Mesendoderm (in vitro differentiated cells): Measurements from ENCODE around the gene PRRC2B.

ENCODE experiments used
- DNase-seq: peaks from one replicate; pipeline ENCODE4 v3.0.0; 2013
- H2AK5ac ChIP-seq: 2 replicates; pipeline ENCODE4 v1.6.1; 2013; ENCODE audit warnings: low read length, inconsistent platforms
- H2BK120ac ChIP-seq: 2 replicates; pipeline ENCODE4 v1.6.1; 2013; ENCODE audit warnings: low read depth, mild to moderate bottlenecking, low read length, moderate library complexity, mixed read lengths
- H2BK15ac ChIP-seq: replicated peaks from 2 replicates; pipeline ENCODE4 v1.6.1; 2013; ENCODE audit warnings: low read depth, mild to moderate bottlenecking, moderate library complexity
- H2BK5ac ChIP-seq: 2 replicates; pipeline ENCODE4 v1.6.1; 2013; ENCODE audit warnings: low read length, inconsistent platforms
- H3K18ac ChIP-seq: 2 replicates; pipeline ENCODE4 v1.6.1; 2013; ENCODE audit warnings: mild to moderate bottlenecking, low read length, mixed read lengths
- H3K23ac ChIP-seq: one replicate; pipeline ENCODE4 v1.6.1; 2013; ENCODE audit warnings: low read length
- H3K27ac ChIP-seq: 2 replicates; pipeline ENCODE4 v1.5.1; 2013; ENCODE audit warnings: low read depth, mild to moderate bottlenecking, inconsistent platforms, low read length, moderate library complexity
- H3K27me3 ChIP-seq: 2 replicates; pipeline ENCODE4 v1.6.1; 2013; ENCODE audit warnings: low read length, control low read depth, mild to moderate bottlenecking, inconsistent platforms; ENCODE audit not compliant: insufficient read depth, poor library complexity
- H3K36me3 ChIP-seq: 2 replicates; pipeline ENCODE4 v1.6.1; 2013; ENCODE audit warnings: low read length, inconsistent platforms; ENCODE audit not compliant: control insufficient read depth, insufficient read depth
- H3K4ac ChIP-seq: one replicate; pipeline ENCODE4 v1.6.1; 2013; ENCODE audit warnings: low read depth, mild to moderate bottlenecking, low read length, moderate library complexity
- H3K4me1 ChIP-seq: 2 replicates; pipeline ENCODE4 v1.6.1; 2013; ENCODE audit warnings: low read depth, low read length, inconsistent platforms; ENCODE audit not compliant: control insufficient read depth
- H3K4me2 ChIP-seq: 2 replicates; pipeline ENCODE4 v1.6.1; 2013; ENCODE audit warnings: low read length
- H3K4me3 ChIP-seq: 2 replicates; pipeline ENCODE4 v1.5.1; 2013; ENCODE audit warnings: mild to moderate bottlenecking, low read length
- H3K56ac ChIP-seq: one replicate; pipeline ENCODE4 v1.6.1; 2013; ENCODE audit warnings: low read length
- H3K79me1 ChIP-seq: 2 replicates; pipeline ENCODE4 v1.6.1; 2013; ENCODE audit warnings: low read length, inconsistent platforms
- H3K79me2 ChIP-seq: 2 replicates; pipeline ENCODE4 v1.6.1; 2013; ENCODE audit warnings: mild to moderate bottlenecking, low read length; ENCODE audit not compliant: control insufficient read depth, insufficient read depth
- H3K9ac ChIP-seq: 2 replicates; pipeline ENCODE4 v1.6.1; 2013; ENCODE audit warnings: low read length, inconsistent platforms
- H4K5ac ChIP-seq: one replicate; pipeline ENCODE4 v1.6.1; 2013; ENCODE audit warnings: low read length
- H4K8ac ChIP-seq: one replicate; pipeline ENCODE4 v1.6.1; 2013; ENCODE audit warnings: low read depth, mild to moderate bottlenecking, control low read depth, low read length, moderate library complexity
- WGBS: extraction: QIAGEN DNeasy Blood & Tissue Kit; methylation state at CpG from one replicate; pipeline ENCODE4 v1.1.7; 2013; ENCODE audit warnings: low lambda C conversion rate, missing lambda C conversion rate; ENCODE audit not compliant: insufficient coverage; ENCODE audit errors: extremely low coverage; 5-methylcytosine and 5-hydroxymethylcytosine counted together

The PRRC2B gene

DNA sequence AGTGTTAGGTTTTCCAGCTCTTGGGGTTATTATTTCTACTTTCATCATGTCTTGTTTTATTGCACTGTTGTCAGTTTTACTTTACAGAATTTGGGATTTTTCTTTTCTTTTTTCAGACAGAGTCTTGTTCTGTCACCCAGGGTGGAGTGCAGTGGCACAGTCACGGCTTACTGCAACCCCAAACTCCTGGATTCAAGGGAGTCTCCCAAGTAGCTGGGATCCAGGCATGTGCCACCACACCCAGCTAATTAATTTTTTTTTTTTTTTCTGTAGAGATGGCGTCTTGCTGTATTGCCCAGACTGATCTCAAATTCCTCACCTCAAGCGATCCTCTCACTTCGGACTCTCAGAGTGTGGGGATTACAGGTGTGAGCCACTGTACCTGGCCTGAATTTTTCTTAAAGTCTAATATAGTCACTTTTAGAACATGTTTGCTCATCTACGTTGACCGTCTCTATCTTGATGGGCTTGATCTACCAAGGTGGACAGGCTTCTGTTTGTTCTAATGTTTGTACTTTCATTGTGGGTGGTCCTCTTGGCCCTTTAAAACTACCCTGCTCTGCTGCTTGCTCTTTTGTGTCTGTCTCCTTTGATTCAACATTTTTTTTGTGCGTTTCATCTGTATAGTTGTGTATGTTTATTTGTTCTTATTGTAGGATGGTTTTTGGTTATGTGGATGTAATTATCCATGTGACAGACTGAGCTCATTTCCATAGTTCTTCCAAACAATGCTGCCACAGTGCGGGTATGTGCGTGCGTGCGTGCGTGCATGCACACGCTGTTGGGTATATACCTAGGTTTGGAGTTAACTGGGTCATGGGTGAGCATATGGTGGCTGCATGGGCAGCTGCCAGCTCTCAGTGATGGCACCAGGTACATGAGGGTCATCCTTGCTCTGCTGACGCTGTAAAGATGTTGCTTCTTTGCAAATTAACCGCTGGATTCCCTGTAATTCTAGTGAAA, 18.1 kb downstream of the PRRC2B start:
- Histone ChIP-seq H2AK5ac (no peak overlapping the region), H3K4ac (no peak overlapping the region), H3K18ac (no peak overlapping the region), H3K27me3 (no peaks in the 10 kb centered on the region), H3K56ac (no peak overlapping the region), H3K9ac (no peak overlapping the region), H3K27ac (no peak overlapping the region), H2BK15ac (no peak overlapping the region), H3K4me2 (no peak overlapping the region), H4K8ac (no peak overlapping the region), H2BK120ac (no peak overlapping the region), H3K4me3 (no peak overlapping the region), H3K79me2 (peaks cover 93% of the 10 kb centered on the region), H3K36me3 (no peaks in the 10 kb centered on the region), H2BK5ac (no peak overlapping the region), H3K23ac (no peak overlapping the region), H4K5ac (no peak overlapping the region), H3K4me1 (peaks cover 14% of the 10 kb centered on the region), H3K79me1 (no peaks in the 10 kb centered on the region)
- DNase-seq: no peak
- WGBS: no CpG with 5 or more reads among the region's 15 CpGs

DNA sequence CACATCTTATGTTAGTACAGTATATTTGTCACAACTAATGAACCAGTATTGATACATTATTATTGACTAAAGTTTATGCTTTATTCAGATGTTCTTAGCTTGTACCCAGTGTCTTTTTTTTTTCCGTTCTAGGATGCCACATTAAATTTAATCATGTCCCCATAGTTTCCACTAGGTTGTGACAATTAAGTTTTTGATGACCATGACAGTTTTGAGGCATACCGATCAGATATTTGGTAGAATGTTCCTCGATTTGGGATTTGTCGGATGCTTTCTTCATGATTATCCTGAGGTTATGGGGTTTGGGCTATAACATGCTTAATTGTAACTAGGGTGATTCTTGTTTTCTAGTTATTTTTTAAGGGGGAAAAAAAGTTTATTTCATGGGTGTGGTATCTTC, 22.6 kb downstream of the PRRC2B start:
- H3K36me3 ChIP-seq: no peaks in the 10 kb centered on the region
- H4K5ac ChIP-seq: no peak overlapping the region

GRCh38 chr9:131417264-131418142, 23.6 kb downstream of the PRRC2B start:
- Histone ChIP-seq H3K9ac (no peak overlapping the region), H3K4ac (no peak overlapping the region), H2AK5ac (no peak overlapping the region), H3K56ac (no peak overlapping the region), H3K79me1 (peaks cover 2% of the 10 kb centered on the region), H3K4me3 (no peak overlapping the region), H2BK120ac (no peak overlapping the region), H3K27me3 (no peaks in the 10 kb centered on the region), H3K4me1 (peaks cover 18% of the 10 kb centered on the region), H2BK5ac (no peak overlapping the region), H2BK15ac (no peak overlapping the region), H3K27ac (no peak overlapping the region), H3K4me2 (no peak overlapping the region), H4K5ac (no peak overlapping the region), H3K79me2 (peaks cover 93% of the 10 kb centered on the region), H3K18ac (peak overlapping the region; percentile 22), H4K8ac (no peak overlapping the region), H3K23ac (no peak overlapping the region), H3K36me3 (no peaks in the 10 kb centered on the region)
- no peak for DNase-seq
- WGBS: no CpG with 5 or more reads among the region's 13 CpGs

More for the DNA sequence above, 22.6 kb downstream of the PRRC2B start:
- H3K4me1 ChIP-seq: peaks cover 18% of the 10 kb centered on the region
- no peak overlapping the region for H2BK15ac ChIP-seq
- no peak overlapping the region for H3K23ac ChIP-seq
- WGBS: no CpG with 5 or more reads among the region's 4 CpGs
- H2BK120ac ChIP-seq: no peak overlapping the region
- H3K79me1 ChIP-seq: peaks cover 2% of the 10 kb centered on the region
- H2BK5ac ChIP-seq: no peak overlapping the region
- H3K79me2 ChIP-seq: peaks cover 94% of the 10 kb centered on the region
- H3K18ac ChIP-seq: no peak overlapping the region
- DNase-seq: no peak
- no peak overlapping the region for H3K4me2 ChIP-seq
- H3K9ac ChIP-seq: no peak overlapping the region
- H3K27me3 ChIP-seq: no peaks in the 10 kb centered on the region
- H3K56ac ChIP-seq: no peak overlapping the region
- no peak overlapping the region for H2AK5ac ChIP-seq
- no peak overlapping the region for H3K4ac ChIP-seq
- no peak overlapping the region for H3K27ac ChIP-seq
- no peak overlapping the region for H4K8ac ChIP-seq
- H3K4me3 ChIP-seq: no peak overlapping the region

- DNase-seq: peak; percentile 82
- Histone ChIP-seq H3K4me1 (peaks cover 22% of the 10 kb centered on the region), H3K18ac (no peak overlapping the region), H3K36me3 (no peaks in the 10 kb centered on the region), H3K4me3 (no peak overlapping the region), H2BK120ac (no peak overlapping the region), H2AK5ac (no peak overlapping the region), H3K27ac (no peak overlapping the region), H3K9ac (no peak overlapping the region), H3K4ac (no peak overlapping the region), H3K56ac (no peak overlapping the region), H3K79me1 (peaks cover 4% of the 10 kb centered on the region), H3K79me2 (peaks cover 94% of the 10 kb centered on the region), H4K8ac (no peak overlapping the region), H4K5ac (no peak overlapping the region), H3K23ac (no peak overlapping the region), H3K27me3 (no peaks in the 10 kb centered on the region), H3K4me2 (no peak overlapping the region), H2BK15ac (no peak overlapping the region), H2BK5ac (no peak overlapping the region)
- WGBS: no CpG with 5 or more reads among the region's 7 CpGs
Measured at GRCh38 chr9:131418143-131419025, 24.5 kb downstream of the PRRC2B start.

DNA sequence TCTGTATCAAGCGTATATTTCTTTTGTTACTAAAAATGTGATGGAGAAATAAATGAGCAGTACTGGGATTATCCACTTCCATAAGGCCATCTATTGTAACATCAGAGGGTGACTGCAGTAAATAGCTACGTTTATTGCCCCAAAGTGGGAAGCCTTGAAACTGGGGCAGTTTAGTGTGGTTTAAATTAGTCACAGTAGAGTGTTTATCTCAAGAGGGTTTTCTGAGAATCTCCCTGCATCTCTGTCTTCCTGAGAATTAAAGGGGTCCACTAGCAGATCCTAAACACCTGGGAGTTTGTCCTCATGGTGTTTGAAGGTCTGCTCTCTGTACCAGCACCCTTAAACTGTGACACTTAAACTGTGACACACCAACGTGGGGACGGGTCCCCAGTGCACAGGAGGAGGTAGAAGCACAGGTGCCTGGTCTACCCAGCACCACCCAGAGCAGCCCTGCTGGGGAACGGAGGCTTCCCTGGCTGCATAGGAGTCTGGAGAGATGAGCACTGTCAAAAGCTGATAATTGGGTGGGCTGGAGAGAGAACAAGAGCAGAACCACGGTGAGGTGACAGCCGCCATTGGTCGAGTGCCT, 25.2 kb downstream of the PRRC2B start:
- Histone ChIP-seq H4K8ac (no peak overlapping the region), H4K5ac (no peak overlapping the region), H3K27me3 (no peaks in the 10 kb centered on the region), H3K27ac (peak overlapping the region; percentile 1), H3K18ac (no peak overlapping the region), H3K4ac (no peak overlapping the region), H3K79me1 (peaks cover 4% of the 10 kb centered on the region), H2BK5ac (no peak overlapping the region), H3K79me2 (peaks cover 96% of the 10 kb centered on the region), H3K56ac (no peak overlapping the region), H3K36me3 (no peaks in the 10 kb centered on the region), H2AK5ac (no peak overlapping the region), H2BK120ac (no peak overlapping the region), H3K4me3 (no peak overlapping the region), H3K4me1 (peaks cover 22% of the 10 kb centered on the region), H3K9ac (no peak overlapping the region), H3K4me2 (no peak overlapping the region), H3K23ac (no peak overlapping the region), H2BK15ac (no peak overlapping the region)
- no peak for DNase-seq
- WGBS: no CpG with 5 or more reads among the region's 8 CpGs
